Inferior parietal cortex (tissue), 1 donor: ENCODE results near the gene CLEC18C.
"Not testable (repeated sequence)": the region's sequence is repeated elsewhere in the genome, so short reads cannot be mapped to it uniquely, and the experiment has no call there.

Experiments used
- DNase-seq: peaks from one replicate; pipeline ENCODE4 v3.0.0-alpha.2; 2016; ENCODE audit errors: extremely low spot score

CLEC18C gene

GRCh38 chr16:70206382-70206781 is 32.8 kb downstream of the CLEC18C start:
- not testable (repeated sequence) for DNase-seq

GRCh38 chr16:70218586-70218985 is 45.0 kb downstream of the CLEC18C start:
- DNase-seq = not testable (repeated sequence)

GRCh38 chr16:70222574-70222973 is 49.0 kb downstream of the CLEC18C start:
- not testable (repeated sequence) for DNase-seq

GRCh38 chr16:70223216-70223615 is 49.6 kb downstream of the CLEC18C start:
- not testable (repeated sequence) for DNase-seq

- DNase-seq = not testable (repeated sequence)
These were observed 50.5 kb downstream of the CLEC18C start for GRCh38 chr16:70223971-70224513.

- not testable (repeated sequence) for DNase-seq
These were observed 51.1 kb downstream of the CLEC18C start for GRCh38 chr16:70224645-70225044.

- not testable (repeated sequence) for DNase-seq
These were observed 51.8 kb downstream of the CLEC18C start for GRCh38 chr16:70225430-70225829.

GRCh38 chr16:70226024-70226423 is 52.4 kb downstream of the CLEC18C start:
- not testable (repeated sequence) for DNase-seq

- not testable (repeated sequence) for DNase-seq
These were observed 58.2 kb downstream of the CLEC18C start for GRCh38 chr16:70231831-70232230.
